Keratinocyte (primary cell): ENCODE data around the gene RAI14. TPM values are rescaled to one million over a fixed set of nuclear protein-coding genes. Genes with fewer than 3 reads are reported as not detected.

Experiments
- DNase-seq: peaks from one replicate; pipeline ENCODE4 v3.0.0-alpha.2; 2011; ENCODE audit warnings: low read depth, missing footprints, low spot score
- FAIRE-seq: peaks from 2 replicates; lab custom pipeline; 2011; peaks lifted over from hg19 to GRCh38; lab: Jason Lieb, UNC
- H2AFZ ChIP-seq: 2 replicates; pipeline ENCODE4 v1.6.0; 2012; ENCODE audit warnings: low read length, control low read depth, inconsistent platforms; ENCODE audit not compliant: control insufficient read depth
- H3K27ac ChIP-seq: 2 replicates; pipeline ENCODE4 v1.5.1; 2011; ENCODE audit warnings: low read length; ENCODE audit not compliant: control insufficient read depth, insufficient read depth
- H3K27me3 ChIP-seq: 3 replicates; pipeline ENCODE4 v1.6.0; 2011; ENCODE audit warnings: low read length; ENCODE audit not compliant: control insufficient read depth, insufficient read depth; ENCODE audit errors: extremely low read depth
- H3K36me3 ChIP-seq, 2 experiments: 2 replicates in 1 of 2; 3 replicates in 1 of 2; pipeline ENCODE4 v1.5.1; 2011; ENCODE audit warnings: low read length in 2 of 2, mild to moderate bottlenecking in 1 of 2; ENCODE audit not compliant: control insufficient read depth in 2 of 2, insufficient read depth in 2 of 2; ENCODE audit errors: extremely low read depth in 1 of 2
- H3K4me1 ChIP-seq: 3 replicates; pipeline ENCODE4 v1.5.1; 2011; ENCODE audit warnings: low read length; ENCODE audit not compliant: control insufficient read depth, insufficient read depth; ENCODE audit errors: extremely low read depth
- H3K4me2 ChIP-seq: 3 replicates; pipeline ENCODE4 v1.6.0; 2011; ENCODE audit warnings: low read depth, low read length; ENCODE audit not compliant: control insufficient read depth, insufficient read depth; ENCODE audit errors: extremely low read depth
- H3K4me3 ChIP-seq, 3 experiments: fragments of 200-600 bp in 1 of 3; sonication (generic) in 1 of 3; 2 replicates in 2 of 3; 3 replicates in 1 of 3; pipeline ENCODE4 v1.5.1; 2011 to 2016; ENCODE audit warnings: low read length in 3 of 3, mild to moderate bottlenecking in 3 of 3, control low read depth in 2 of 3, inconsistent platforms in 1 of 3, low read depth in 1 of 3, mixed read lengths in 1 of 3, mixed run types in 1 of 3, moderate library complexity in 1 of 3; ENCODE audit not compliant: control insufficient read depth in 2 of 3, insufficient read depth in 2 of 3; ENCODE audit errors: extremely low read depth in 1 of 3
- H3K79me2 ChIP-seq: 2 replicates; pipeline ENCODE4 v1.6.0; 2012; ENCODE audit warnings: low read length; ENCODE audit not compliant: control insufficient read depth, insufficient read depth
- H3K9ac ChIP-seq: 3 replicates; pipeline ENCODE4 v1.6.0; 2011; ENCODE audit warnings: low read length; ENCODE audit not compliant: control insufficient read depth, insufficient read depth; ENCODE audit errors: extremely low read depth
- H3K9me1 ChIP-seq: 3 replicates; pipeline ENCODE4 v1.6.0; 2011; ENCODE audit warnings: low read length; ENCODE audit not compliant: control insufficient read depth, insufficient read depth; ENCODE audit errors: extremely low read depth
- H3K9me3 ChIP-seq: 2 replicates; pipeline ENCODE4 v1.5.1; 2012; ENCODE audit warnings: low read depth, low read length; ENCODE audit not compliant: control insufficient read depth
- H4K20me1 ChIP-seq: 3 replicates; pipeline ENCODE4 v1.6.0; 2011; ENCODE audit warnings: low read length; ENCODE audit not compliant: control insufficient read depth, insufficient read depth; ENCODE audit errors: extremely low read depth
- EZH2 ChIP-seq: IDR thresholded peaks from one replicate; pipeline ENCODE4 v1.6.1; 2012; ENCODE audit warnings: inconsistent platforms, mild to moderate bottlenecking, low read length, moderate library complexity
- dilution Hi-C: fragments of 300-500 bp; cut with MboI; formaldehyde crosslinking; loops from one replicate; pipeline ENCODE4 v1.7.0; 2020; ENCODE audit warnings: low sequenced_read_pairs; ENCODE audit not compliant: extremely low pct_ligation_motif_present
- polyA plus RNA-seq, 5 experiments: library from polyadenylated mRNA; depleted of rRNA in 3 of 5; stranded (reverse) in 3 of 5; stranded (forward) in 1 of 5; unstranded in 1 of 5; fragments of >200 nt; gene quantifications; 1 replicate in 1 of 5; 2 replicates in 3 of 5; 3 replicates in 1 of 5; pipeline versions ENCODE4 v1.2.1 to v1.2.3, GENCODE V29; 2011 to 2012; ENCODE audit warnings: missing spikeins in 2 of 5, low read depth in 1 of 5, low replicate concordance in 1 of 5
- TF ChIP-seq, protein P1 (sequence below), 3 experiments: IDR thresholded peaks in 1 of 3; conservative IDR thresholded peaks in 1 of 3; optimal IDR thresholded peaks in 1 of 3; 2 replicates in 2 of 3; 3 replicates in 1 of 3; pipeline versions ENCODE3 to v1.5.1; 2011; ENCODE audit warnings: low read length in 3 of 3, mild to moderate bottlenecking in 3 of 3, moderate library complexity in 2 of 3, control low read depth in 1 of 3, inconsistent platforms in 1 of 3; ENCODE audit not compliant: insufficient read depth in 2 of 3; ENCODE audit errors: extremely low read depth in 1 of 3

RAI14 gene
- polyA plus RNA-seq, 1 donor (not counting 4 experiments of a cell fraction or from before 2014, with no cell fraction given) = 31.4 TPM

DNA sequence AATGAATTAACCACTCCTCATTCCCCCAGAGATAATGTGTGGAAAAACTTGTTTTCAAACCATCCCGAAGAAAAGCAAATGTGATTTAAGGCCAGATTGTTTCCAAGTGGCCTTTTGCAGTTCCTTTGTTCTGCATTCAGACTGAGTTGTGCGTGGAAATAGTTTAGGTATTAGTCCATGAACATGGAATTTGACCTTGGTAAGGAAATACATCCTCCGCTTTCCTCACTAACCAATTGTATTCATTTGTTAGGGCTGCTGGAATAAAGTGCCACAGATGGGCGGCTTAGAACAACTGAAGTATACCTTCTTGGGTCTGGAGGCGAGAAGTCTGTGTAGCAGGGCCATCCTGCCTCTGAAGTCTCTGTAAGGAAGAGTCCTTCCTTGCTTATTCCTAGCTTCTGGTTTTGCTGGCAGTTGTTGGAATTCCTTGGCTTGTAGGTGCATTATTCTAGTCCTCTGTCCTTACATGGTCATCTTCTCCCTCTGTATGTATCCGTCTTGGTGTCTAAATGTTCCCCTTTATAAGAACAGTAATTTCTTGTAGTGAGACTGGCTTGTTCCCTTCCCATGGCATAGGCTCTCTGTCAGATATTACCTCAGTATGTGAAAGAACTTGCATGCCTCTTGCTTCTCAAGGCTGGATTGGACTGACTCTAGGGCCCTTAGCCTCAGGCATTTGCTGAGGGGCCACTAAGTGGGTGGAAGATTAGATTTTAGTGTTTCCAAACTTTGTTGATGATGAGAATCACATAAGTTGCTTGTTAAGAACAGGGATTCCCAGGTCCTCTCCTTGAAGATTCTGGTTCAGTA is 53.9 kb downstream of the RAI14 start:
- Histone ChIP-seq H2AFZ (no peak overlapping the region), H3K4me1 (no peaks in the 10 kb centered on the region), H3K9ac (no peak overlapping the region), H3K9me1 (no peaks in the 10 kb centered on the region), H3K27me3 (no peaks in the 10 kb centered on the region), H3K4me2 (no peak overlapping the region), H3K4me3 (no peak overlapping the region), H3K27ac (no peak overlapping the region), H4K20me1 (no peaks in the 10 kb centered on the region), H3K9me3 (no peaks in the 10 kb centered on the region), H3K79me2 (no peaks in the 10 kb centered on the region), H3K36me3 (peaks cover 0 to 5% of the 10 kb centered on the region in 2 experiments)
- dilution Hi-C loops = no loop called here
- FAIRE-seq = no peak
- DNase-seq = no peak
- TF ChIP-seq, protein P1, sequence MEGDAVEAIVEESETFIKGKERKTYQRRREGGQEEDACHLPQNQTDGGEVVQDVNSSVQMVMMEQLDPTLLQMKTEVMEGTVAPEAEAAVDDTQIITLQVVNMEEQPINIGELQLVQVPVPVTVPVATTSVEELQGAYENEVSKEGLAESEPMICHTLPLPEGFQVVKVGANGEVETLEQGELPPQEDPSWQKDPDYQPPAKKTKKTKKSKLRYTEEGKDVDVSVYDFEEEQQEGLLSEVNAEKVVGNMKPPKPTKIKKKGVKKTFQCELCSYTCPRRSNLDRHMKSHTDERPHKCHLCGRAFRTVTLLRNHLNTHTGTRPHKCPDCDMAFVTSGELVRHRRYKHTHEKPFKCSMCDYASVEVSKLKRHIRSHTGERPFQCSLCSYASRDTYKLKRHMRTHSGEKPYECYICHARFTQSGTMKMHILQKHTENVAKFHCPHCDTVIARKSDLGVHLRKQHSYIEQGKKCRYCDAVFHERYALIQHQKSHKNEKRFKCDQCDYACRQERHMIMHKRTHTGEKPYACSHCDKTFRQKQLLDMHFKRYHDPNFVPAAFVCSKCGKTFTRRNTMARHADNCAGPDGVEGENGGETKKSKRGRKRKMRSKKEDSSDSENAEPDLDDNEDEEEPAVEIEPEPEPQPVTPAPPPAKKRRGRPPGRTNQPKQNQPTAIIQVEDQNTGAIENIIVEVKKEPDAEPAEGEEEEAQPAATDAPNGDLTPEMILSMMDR (optimal IDR thresholded peaks at IDR 0.05 in 1 of 3, IDR thresholded peaks at IDR 0.05 in 1 of 3, conservative IDR thresholded peaks at IDR 0.05 in 1 of 3; ENCODE audit: extremely low read depth in 1 of 3, insufficient read depth in 2 of 3, low read length in 3 of 3) = no peak
- TF ChIP-seq EZH2 = no peak

DNA sequence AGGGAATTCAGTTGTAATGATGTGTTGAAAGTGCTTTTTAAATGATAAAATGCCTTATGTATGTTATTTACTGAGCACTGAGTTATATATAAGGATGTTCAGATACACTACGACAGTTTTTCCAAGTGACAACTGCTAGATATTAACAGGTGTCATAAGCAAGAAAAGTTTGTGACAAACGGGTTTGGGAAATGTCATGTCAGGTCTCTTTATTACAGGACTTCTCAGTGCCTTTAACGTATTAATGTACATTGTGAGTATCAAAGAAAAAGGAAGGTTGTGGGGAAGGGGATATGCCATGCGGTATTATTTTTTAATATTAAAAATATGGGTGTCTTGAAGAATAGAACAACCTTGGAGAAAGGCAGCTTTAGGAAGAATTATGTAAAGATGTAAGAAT is 56.4 kb downstream of the RAI14 start:
- H3K4me2 ChIP-seq = no peak overlapping the region
- H3K79me2 ChIP-seq = no peaks in the 10 kb centered on the region
- H2AFZ ChIP-seq = no peak overlapping the region
- no peaks in the 10 kb centered on the region for H3K9me1 ChIP-seq
- no peaks in the 10 kb centered on the region for H3K9me3 ChIP-seq
- TF ChIP-seq EZH2 = no peak
- TF ChIP-seq, protein P1 (optimal IDR thresholded peaks at IDR 0.05 in 1 of 3, IDR thresholded peaks at IDR 0.05 in 1 of 3, conservative IDR thresholded peaks at IDR 0.05 in 1 of 3; ENCODE audit: extremely low read depth in 1 of 3, insufficient read depth in 2 of 3, low read length in 3 of 3) = no peak
- no peaks in the 10 kb centered on the region for H3K4me1 ChIP-seq
- FAIRE-seq = no peak
- no peak overlapping the region for H3K4me3 ChIP-seq
- no peak overlapping the region for H3K9ac ChIP-seq
- DNase-seq = no peak
- H3K27me3 ChIP-seq = no peaks in the 10 kb centered on the region
- H3K36me3 ChIP-seq = peaks cover 0 to 5% of the 10 kb centered on the region in 2 experiments
- no peaks in the 10 kb centered on the region for H4K20me1 ChIP-seq
- H3K27ac ChIP-seq = no peak overlapping the region
- dilution Hi-C loops = no loop called here
